Renal cortex interstitium (tissue), 11 donors: ENCODE data around the gene IL5. TPM values are rescaled to one million over a fixed set of nuclear protein-coding genes. Genes with fewer than 3 reads are reported as not detected.

ENCODE experiments used
- DNase-seq, 11 donors: peaks; one replicate each; pipeline ENCODE4 v3.0.0-alpha.2; 2013; ENCODE audit warnings: low read depth in 9 of 11, low spot score in 4 of 11; ENCODE audit errors: extremely low read depth in 1 of 11
- polyA plus RNA-seq, 3 donors: library from polyadenylated mRNA; unstranded; fragments of 120-200 nt; gene quantifications; one replicate each; pipeline ENCODE4 v1.2.1, GENCODE V29; 2013; ENCODE audit not compliant: insufficient read length in 3 of 3

Gene IL5
- polyA plus RNA-seq, 3 donors = not detected

DNA sequence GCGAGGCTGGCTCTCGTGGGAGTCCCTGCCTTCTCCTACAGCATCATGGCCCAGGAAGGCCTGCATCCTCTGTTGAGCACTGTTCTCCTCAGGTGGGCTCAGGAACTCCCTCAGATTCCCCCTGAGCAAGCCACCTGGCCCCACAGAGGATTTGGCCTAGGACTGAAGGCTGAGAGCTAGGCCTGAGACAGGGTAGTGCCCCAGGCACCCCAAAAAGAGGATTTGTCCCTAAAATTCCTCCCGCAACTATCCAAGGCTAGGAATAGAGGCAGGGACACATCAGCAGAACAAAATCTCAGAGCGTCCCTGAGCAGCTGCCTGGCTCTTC lies 41.7 kb downstream of the IL5 start:
- no peak for DNase-seq

DNA sequence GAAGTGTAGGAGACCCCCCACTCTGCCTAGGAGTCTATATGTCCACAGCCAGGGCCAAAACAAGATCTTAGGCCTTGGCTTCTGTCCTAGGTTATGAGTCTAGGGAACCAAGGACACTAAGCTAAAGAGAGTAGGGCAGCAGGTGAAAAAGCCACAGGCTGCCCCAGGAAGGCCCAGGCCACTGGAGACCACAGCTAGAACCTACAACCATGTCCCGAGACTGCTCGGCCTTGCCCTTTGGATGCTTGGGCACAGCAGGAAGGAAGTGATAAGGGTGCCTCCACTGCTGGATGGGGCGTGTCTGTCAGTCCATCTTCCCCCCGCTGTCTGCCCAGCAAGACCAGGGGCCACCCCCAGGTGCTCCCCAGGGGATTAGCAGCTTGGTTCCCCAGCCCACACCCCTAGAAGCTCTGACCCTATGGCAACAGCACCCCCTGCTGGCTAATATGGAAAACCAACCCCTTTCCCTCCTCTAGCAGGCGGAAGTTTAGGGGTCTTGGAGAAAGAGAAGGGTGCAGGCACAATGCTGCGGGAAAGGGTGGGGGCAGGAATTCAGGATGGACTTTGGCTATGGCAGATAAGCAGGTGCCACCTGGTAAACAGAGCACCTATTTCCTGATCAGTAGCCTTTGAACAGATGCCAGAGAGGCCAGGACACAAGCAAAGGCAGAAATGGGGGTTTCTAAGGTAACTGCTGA lies 42.2 kb downstream of the IL5 start:
- DNase-seq = peak in 6 of 11 donors; percentile 33 to 54 (median 50)

DNA sequence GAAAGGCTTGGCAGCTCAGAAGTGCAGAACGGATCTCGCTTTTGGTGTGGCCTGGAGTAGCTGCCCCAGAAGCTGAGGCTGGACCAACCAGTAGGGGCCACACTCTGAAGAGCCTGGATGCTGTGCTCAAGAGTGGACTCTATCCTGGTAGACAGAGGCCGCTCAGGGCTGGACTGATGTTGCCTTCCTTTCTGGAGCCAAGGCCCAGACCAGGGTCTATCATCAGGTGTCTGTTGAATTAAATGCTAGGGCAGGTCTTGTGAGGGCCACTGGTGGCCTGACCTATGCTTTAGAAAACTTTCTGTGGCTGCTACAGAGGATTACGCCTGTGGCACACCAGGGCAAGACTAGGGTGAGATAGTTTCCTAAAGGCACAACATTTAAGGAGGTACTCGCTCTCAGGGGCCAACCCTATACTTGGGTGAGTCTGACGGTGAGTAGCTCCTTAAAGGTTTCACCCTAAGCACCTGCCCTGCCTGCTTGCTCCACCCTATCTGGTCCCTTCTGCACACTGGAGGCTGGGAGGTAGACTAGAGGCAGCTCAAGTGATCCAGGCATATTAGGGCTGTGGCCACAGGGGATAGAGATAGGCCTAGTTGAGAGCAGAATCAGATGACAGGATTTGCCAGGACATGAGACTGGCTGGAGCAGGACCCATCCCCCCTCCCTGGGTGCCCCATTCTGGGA lies 42.9 kb downstream of the IL5 start:
- no peak for DNase-seq

DNA sequence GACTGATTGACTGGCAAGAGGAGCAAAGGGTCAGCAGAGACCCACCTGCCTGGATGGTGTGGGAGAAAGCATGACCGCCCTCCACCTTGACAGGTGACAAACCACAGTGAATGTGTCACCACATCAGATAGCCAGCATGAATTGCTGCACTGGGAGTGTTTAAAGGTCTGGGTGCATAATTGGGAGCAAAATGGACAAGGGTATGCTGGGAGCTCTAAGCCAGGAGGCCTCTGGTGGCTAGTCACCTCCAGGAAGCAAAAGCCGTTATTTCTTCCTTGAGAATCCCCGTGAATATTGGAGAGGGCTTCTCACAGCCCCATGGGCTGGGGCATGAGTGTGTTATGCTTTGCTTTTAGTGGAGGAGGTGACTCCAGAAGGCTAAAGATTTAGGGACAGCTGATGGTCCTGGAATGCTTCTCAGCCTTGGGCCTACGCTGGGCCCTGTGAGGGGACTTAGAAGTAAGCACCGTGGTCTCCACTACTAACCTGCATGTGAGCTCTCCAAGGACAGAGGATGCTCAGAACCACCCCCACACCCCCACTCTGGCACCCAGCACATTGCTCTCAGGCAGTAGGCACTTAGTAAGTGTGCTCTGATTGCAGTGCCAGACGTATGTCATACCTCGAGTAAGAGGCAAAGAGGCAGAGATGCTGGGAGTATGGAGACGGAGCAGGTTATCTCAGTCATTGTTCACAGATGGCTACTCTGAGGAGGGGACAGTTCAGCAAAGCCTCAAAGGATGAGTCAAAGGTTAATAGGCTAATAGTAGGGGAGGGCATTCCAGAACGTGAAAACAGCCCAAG lies 43.7 kb downstream of the IL5 start:
- no peak for DNase-seq

DNA sequence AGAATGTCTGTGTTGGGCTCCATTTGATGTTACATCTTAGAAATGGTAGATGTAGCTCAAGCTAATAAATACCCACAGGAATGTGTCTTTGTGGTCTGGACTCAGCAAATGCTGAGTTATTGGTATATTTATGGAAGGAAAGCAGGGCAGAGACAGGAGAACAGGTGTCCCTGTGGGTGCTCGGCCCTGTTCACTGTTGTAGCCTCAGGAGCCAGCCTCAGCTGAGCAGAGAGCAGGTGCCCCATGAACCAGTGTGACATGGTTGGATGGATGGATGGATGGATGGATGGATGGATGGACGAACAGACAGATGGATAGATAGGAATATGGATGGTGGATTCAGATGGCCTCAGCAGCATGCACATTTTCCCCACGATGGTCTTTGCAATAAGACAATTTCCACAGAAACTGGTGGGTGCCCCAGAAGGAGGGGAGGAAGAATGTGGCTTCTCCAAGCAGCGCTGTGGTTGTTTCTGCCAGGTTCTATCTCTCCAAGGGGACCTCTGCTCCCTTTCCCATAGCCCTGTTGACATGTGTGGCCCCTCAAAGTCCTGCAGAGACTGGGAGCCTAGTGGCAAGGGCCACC lies 44.5 kb downstream of the IL5 start:
- DNase-seq = no peak

DNA sequence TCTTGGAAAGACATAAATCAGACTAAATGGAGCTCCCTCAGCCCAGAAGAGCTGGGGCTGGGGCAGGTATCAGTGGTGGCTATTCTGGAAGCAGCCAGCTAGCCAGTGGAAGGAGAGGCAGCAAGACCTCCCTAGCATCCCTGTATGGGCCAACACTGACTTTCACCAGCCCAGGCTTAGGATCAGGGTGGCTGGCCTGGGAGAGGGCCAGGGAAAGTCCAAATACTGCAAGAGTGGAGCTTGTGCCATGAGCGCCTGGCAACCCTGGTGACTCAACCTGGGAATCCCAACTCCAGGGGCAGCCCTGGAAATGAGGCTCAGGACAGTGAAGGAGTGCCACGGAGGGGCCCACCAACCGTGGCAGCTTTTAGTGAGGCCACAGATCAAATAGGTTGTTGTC lies 45.2 kb downstream of the IL5 start:
- DNase-seq = no peak

DNA sequence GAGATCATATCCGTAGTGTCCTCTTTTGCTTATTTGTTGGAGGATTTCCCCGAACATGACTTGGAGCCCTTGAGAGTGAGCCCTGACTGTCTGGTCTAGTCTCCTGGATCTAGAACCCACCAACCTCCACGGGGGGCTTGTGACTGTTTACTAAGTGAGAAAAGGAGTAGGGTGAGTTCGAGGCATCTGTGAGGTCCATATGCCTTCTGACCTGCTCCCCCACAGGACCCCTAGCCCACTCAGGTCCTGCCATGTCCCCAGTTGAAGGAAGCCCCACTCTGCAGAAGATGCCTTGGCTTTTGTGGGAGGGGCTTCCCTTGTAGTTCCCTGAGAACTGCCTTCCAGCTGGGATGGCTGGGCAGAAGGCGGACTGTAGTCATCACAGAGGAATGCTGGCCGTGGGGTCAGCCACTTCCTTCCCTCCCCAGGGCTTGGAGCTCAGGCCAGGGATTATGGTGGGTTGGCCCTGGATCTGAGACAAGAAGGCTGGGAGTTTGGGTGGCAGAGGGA lies 45.8 kb downstream of the IL5 start:
- peak in 5 of 11 donors; percentile 21 to 54 (median 40) for DNase-seq

DNA sequence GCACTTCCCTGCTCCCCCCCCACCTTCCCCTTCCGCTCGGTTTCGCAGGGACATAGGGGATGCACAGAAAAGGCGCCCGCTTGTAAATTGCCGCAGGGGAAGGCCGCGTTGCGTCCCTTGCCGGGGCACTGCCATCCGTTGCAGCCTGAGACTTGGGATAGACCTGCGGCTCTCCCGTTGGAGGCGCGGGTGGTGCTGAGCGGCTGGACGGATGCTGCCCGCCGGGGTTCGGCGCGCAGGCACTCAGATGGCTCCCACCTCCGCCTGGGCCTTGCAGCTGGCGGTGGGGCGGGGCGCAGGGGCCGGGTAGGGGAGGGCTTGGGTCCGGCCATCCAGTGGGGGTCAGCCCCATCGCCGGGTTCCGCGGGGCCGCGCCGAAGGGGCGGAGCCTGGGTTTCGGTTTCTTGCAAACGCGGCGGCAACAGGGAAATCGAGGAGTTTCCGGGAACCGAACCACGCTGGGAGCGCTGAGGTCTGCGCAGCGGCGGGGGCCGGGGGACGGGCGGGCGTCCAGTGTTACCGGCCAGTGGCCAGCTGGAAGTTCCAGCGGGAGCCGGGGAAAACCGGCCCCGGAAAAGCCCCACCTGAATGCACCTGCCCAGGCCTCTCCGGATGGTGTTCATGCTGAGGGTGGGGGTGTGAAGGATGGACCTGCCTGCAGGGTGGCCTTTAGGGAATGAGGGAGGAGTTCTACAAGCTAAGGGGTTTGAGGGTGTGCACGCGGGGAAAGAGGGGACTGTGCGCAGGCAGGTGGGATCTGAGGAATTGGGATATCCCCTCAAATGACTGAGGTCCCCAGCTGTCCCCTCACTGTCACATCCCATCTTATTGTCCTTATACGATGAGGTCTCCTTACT lies 46.5 kb downstream of the IL5 start:
- peak in 7 of 11 donors; percentile 42 to 79 (median 74) for DNase-seq

DNA sequence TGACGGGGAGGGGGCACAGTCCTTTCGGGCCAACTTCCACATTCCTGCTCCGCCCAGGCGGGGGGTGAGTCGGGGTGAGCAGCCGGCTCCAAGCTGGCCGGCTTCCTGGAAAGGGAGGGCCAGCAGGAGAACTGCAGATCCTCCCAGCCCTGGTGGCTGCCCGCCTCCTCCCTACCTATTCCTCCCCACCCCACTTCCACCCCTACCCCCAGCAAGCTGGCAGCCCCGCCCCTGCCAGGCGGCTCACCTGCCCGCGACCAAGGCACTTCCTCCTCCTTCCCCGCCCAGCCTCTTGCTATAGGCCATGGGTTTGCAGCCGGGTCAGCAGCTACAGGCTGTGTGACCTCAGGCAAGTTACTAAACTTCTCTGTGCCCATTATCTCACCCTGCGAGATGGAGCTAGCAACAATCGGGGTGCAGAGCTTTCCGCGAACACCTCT lies 47.1 kb downstream of the IL5 start:
- peak in 8 of 11 donors; percentile 50 to 89 (median 74) for DNase-seq

DNA sequence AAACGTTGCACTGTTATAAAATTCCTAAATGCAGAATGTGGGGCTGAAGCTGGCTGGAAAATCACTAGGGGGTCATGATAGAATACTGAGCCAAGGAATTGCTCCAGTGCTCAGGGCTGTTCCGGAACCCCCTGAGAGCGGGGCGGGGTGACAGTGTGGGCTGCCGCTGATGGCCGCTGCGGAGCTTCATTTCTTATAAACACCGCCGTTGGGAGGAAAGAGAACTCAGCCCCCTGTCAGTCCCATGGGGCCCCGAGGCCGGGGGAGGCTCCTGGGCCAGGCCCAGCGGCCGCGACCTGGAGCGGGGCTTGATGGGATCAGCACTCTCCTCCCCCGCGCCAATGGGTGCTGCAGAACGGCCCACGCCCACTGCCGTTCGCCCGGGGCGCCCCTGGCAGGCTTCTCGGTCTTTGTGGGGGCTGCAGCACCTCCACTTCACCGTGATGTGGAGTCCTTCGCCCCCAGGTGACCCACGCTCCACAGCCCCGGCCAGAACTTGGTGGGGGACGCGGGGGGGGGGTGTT lies 47.6 kb downstream of the IL5 start:
- DNase-seq = peak in 8 of 11 donors; percentile 63 to 83 (median 67)

DNA sequence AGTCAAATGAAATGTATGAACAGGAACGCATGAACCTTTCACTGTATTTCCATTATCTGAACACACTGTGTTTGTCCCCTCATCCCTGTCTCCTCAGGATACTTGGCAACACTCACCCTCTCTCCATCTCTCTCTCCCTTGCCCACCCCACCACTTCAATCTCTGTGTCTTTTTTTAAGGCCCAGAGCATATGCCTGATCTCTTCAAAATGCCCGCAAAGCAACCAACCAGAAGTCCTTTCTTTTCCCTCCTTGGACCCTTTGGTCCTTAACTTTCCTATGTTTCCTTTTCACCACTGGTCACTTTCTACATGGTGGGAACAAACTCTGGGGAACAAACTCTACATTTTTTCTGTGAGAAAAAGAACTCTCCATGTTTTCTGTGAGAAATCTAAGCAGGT lies 49.5 kb downstream of the IL5 start:
- no peak for DNase-seq

DNA sequence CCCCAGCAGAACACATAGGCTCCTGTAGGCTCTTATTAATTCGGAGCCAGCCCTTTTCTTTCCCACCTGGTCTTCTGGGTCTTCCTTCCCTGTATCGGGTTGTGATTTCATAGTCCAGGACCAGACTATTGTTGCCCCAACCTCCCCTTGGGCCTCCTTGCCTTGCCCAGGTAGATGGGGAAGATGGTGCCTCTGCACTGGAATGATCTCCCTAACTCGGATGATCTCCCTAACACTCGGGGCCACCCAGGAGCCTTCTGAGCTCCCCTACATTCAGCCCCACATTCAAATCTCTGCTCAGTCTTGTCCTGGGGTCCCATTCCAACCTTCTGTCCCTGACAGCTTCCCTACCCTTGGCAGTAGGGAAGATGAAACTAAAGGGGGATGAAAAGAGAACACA lies 50.1 kb downstream of the IL5 start:
- DNase-seq = no peak

DNA sequence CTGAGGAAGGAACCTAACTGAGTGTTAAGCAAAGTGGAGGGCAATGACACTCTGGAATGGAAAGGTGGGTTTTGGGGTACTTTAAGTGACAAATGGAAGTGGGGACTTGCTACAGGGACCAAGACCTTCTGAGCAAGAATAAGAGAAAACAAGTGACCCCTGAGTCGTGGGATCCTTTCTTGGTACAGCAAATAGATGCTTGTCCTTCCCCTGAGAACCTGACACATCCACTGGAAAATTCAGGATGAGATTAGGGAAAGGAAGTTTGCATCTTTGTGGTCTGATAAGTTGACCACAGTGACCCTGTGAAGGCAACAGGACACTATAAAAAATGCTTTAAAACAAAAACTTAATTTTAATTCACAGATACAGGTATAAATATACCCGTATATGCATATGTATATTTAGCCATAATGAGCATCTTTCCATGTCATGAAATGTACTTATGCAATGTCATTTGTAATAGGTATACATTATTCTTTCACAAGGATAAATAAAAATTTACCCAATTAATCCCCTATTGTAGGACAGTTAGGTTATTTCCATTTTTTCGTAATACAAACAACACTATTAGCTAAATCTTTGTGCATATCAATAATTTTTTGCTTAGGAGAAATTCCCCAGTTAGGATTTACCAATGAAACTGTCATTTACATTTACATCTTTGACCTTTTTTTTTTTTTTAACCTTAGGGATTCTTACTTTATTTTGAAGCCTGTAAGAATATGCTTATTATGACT lies 50.8 kb downstream of the IL5 start:
- DNase-seq = no peak

Other genes with a start within 250 kb of the IL5 start
- 1 to 10 TPM; 5.6 to 7.4 (median 6.2) TPM for gene SLC22A4, start 249.1 kb downstream of the IL5 start, polyA plus RNA-seq
- gene SLC22A5, start 173.8 kb downstream of the IL5 start, polyA plus RNA-seq = 10 to 100 TPM; 45.1 to 50.9 (median 49.4) TPM
- gene IRF1, start 52.7 kb downstream of the IL5 start, polyA plus RNA-seq = 10 to 100 TPM; 13.3 to 15.4 (median 15.3) TPM
- gene RAD50, start 13.5 kb upstream of the IL5 start, polyA plus RNA-seq = 10 to 100 TPM; 36.6 to 49.9 (median 48.8) TPM
- gene IL13, start 114.7 kb upstream of the IL5 start, polyA plus RNA-seq = not detected
- gene IL4, start 130.5 kb upstream of the IL5 start, polyA plus RNA-seq = under 1 TPM in 1 of 3 donors, not detected in 2; 0.38 TPM
- gene KIF3A, start 194.0 kb upstream of the IL5 start, polyA plus RNA-seq = 10 to 100 TPM; 20.8 to 24.6 (median 21.3) TPM
- gene CCNI2, start 203.9 kb upstream of the IL5 start, polyA plus RNA-seq = 1 to 10 TPM; 3.0 to 3.8 (median 3.7) TPM
- gene SEPTIN8, start 233.7 kb upstream of the IL5 start, polyA plus RNA-seq = 10 to 100 TPM; 78.6 to 82.1 (median 79.2) TPM